MM.1S (cell line): ENCODE results near the gene TNPO3.
"Not testable (repeated sequence)": the region's sequence is repeated elsewhere in the genome, so short reads cannot be mapped to it uniquely, and the experiment has no call there.

ENCODE experiments used
- DNase-seq: peaks from one replicate; pipeline ENCODE4 v3.0.0-alpha.2; 2015
- H2AFZ ChIP-seq: fragments of 300-600 bp; sonication (generic); 2 replicates; pipeline ENCODE4 v1.6.0; 2016; ENCODE audit warnings: antibody characterized with exemption, low read length
- H3F3A ChIP-seq: fragments of 300-600 bp; sonication (generic); 2 replicates; pipeline ENCODE4 v1.6.1; 2016; ENCODE audit warnings: mild to moderate bottlenecking, antibody characterized with exemption, low read length, moderate library complexity, mixed read lengths; ENCODE audit not compliant: insufficient read depth
- H3K27ac ChIP-seq: fragments of 300-600 bp; sonication (generic); 2 replicates; pipeline ENCODE4 v1.5.1; 2016; ENCODE audit warnings: mild to moderate bottlenecking, low read length
- H3K27me3 ChIP-seq: fragments of 300-600 bp; sonication (generic); replicated peaks from 2 replicates; pipeline ENCODE4 v1.6.0; 2016; ENCODE audit warnings: low read length; ENCODE audit not compliant: insufficient read depth
- H3K36me3 ChIP-seq: fragments of 300-600 bp; sonication (generic); replicated peaks from 2 replicates; pipeline ENCODE4 v1.6.1; 2016; ENCODE audit warnings: mild to moderate bottlenecking, low read length, mixed read lengths; ENCODE audit not compliant: insufficient read depth
- H3K4me1 ChIP-seq: fragments of 300-600 bp; sonication (generic); 2 replicates; pipeline ENCODE4 v1.6.1; 2016; ENCODE audit warnings: low read length, mixed read lengths
- H3K4me2 ChIP-seq: fragments of 300-600 bp; sonication (generic); 2 replicates; pipeline ENCODE4 v1.6.0; 2016; ENCODE audit warnings: low read depth, low read length
- H3K4me3 ChIP-seq: fragments of 300-600 bp; sonication (generic); 2 replicates; pipeline ENCODE4 v1.5.1; 2016; ENCODE audit warnings: low read length, mixed read lengths
- H3K79me2 ChIP-seq: fragments of 300-600 bp; sonication (generic); 2 replicates; pipeline ENCODE4 v1.6.1; 2016; ENCODE audit warnings: mixed run types, low read length, mixed read lengths
- H3K9ac ChIP-seq: fragments of 300-600 bp; sonication (generic); 2 replicates; pipeline ENCODE4 v1.6.1; 2016; ENCODE audit warnings: low read length, mixed read lengths
- H3K9me2 ChIP-seq: fragments of 300-600 bp; sonication (generic); replicated peaks from 2 replicates; pipeline ENCODE4 v1.6.1; 2016; ENCODE audit warnings: mild to moderate bottlenecking, low read length, mixed read lengths; ENCODE audit not compliant: insufficient read depth
- H3K9me3 ChIP-seq: fragments of 300-600 bp; sonication (generic); replicated peaks from 2 replicates; pipeline ENCODE4 v1.6.1; 2016; ENCODE audit warnings: mild to moderate bottlenecking, low read length, mixed read lengths; ENCODE audit not compliant: insufficient read depth
- H4K20me1 ChIP-seq: fragments of 300-600 bp; sonication (generic); 2 replicates; pipeline ENCODE4 v1.6.1; 2016; ENCODE audit warnings: mild to moderate bottlenecking, low read length, moderate library complexity, mixed read lengths; ENCODE audit not compliant: insufficient read depth
- CTCF ChIP-seq: fragments of 300-600 bp; sonication (generic); IDR thresholded peaks from 2 replicates; pipeline ENCODE4 v1.5.1; 2016; ENCODE audit warnings: antibody characterized with exemption, low read length, mixed read lengths
- EZH2 ChIP-seq: fragments of 300-600 bp; sonication (generic); optimal IDR thresholded peaks from 2 replicates; pipeline ENCODE3; 2017; ENCODE audit warnings: low read depth, mild to moderate bottlenecking, antibody characterized with exemption, low read length, mixed read lengths
- EZH2phosphoT487 ChIP-seq: fragments of 300-600 bp; sonication (generic); IDR thresholded peaks from 2 replicates; pipeline ENCODE4 v1.6.1; 2018; ENCODE audit warnings: antibody characterized with exemption, low read length

Gene TNPO3

DNA sequence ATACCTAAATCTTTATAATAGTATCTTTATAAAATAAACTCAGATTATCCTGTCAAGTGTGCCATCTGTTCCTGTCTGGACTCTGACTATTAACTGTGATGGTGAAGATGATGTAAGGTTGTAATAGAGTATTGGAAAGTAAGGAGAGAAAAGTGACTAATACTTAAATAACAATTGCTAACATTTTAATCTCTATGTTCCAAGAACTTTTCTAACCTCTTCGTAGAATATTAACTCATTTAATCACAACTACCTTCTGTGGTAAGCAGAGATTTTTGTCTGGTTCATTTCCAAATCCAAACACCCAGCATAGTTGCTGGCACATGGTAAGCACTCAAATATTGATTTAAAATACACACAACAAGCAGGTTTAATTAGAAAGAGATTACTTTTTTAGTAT is 2.5 kb downstream of the TNPO3 start:
- H3K27ac ChIP-seq = no peak overlapping the region
- no peak overlapping the region; the same call in 1 of the 2 replicates for H3K4me2 ChIP-seq
- H3K79me2 ChIP-seq = peaks cover 74% of the 10 kb centered on the region
- no peak overlapping the region for H3K4me3 ChIP-seq
- H3K27me3 ChIP-seq = no peaks in the 10 kb centered on the region
- TF ChIP-seq EZH2phosphoT487 (no peak), CTCF (no peak), EZH2 (no peak)
- H3F3A ChIP-seq = peaks cover 11% of the 10 kb centered on the region
- H3K4me1 ChIP-seq = peaks cover 11% of the 10 kb centered on the region
- no peaks in the 10 kb centered on the region for H3K9me2 ChIP-seq
- no peak overlapping the region for H2AFZ ChIP-seq
- H4K20me1 ChIP-seq = peaks cover 10% of the 10 kb centered on the region
- no peak for DNase-seq
- H3K9me3 ChIP-seq = no peaks in the 10 kb centered on the region
- H3K9ac ChIP-seq = no peak overlapping the region
- no peaks in the 10 kb centered on the region for H3K36me3 ChIP-seq

DNA sequence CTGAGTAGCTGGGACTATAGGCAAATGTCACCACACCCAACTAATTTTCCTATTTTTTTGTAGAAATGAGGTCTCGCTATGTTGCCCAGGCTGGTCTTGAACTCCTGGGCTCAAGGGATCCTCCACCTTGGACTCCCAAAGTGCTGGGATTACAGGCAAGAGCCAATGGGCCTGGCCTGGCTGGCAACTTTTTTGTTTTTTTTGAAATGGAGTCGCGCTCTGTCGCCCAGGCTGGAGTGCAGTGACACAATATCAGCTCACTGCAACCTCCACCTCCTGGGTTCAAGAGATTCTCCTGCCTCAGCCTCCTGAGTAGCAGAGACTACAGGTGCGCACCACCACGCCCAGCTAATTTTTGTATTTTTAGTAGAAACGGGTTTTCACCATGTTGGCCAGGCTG is 3.5 kb downstream of the TNPO3 start:
- not testable (repeated sequence) for H3K9me3 ChIP-seq, H3K27ac ChIP-seq, H3K36me3 ChIP-seq, H3K27me3 ChIP-seq, H3K4me2 ChIP-seq, H3K4me3 ChIP-seq, DNase-seq, H2AFZ ChIP-seq, H3K9me2 ChIP-seq, H3K9ac ChIP-seq
- Histone ChIP-seq H3F3A (peaks cover 11% of the 10 kb centered on the region), H4K20me1 (peaks cover 20% of the 10 kb centered on the region), H3K79me2 (peaks cover 84% of the 10 kb centered on the region), H3K4me1 (peaks cover 14% of the 10 kb centered on the region)

GRCh38 chr7:129047761-129048160 is 7.2 kb downstream of the TNPO3 start:
- H3K9me2 ChIP-seq = no peaks in the 10 kb centered on the region
- H3K4me2 ChIP-seq = no peak overlapping the region
- no peak overlapping the region for H3K9ac ChIP-seq
- H2AFZ ChIP-seq = no peak overlapping the region
- H3K9me3 ChIP-seq = no peaks in the 10 kb centered on the region
- peaks cover 100% of the 10 kb centered on the region for H3K79me2 ChIP-seq
- no peaks in the 10 kb centered on the region for H3F3A ChIP-seq
- H4K20me1 ChIP-seq = peaks cover 48% of the 10 kb centered on the region
- H3K27me3 ChIP-seq = no peaks in the 10 kb centered on the region
- H3K4me3 ChIP-seq = no peak overlapping the region
- no peak for TF ChIP-seq EZH2phosphoT487
- TF ChIP-seq CTCF = no peak
- TF ChIP-seq EZH2 = no peak
- DNase-seq = no peak
- H3K36me3 ChIP-seq = no peaks in the 10 kb centered on the region
- H3K4me1 ChIP-seq = peaks cover 15% of the 10 kb centered on the region; the same call in 1 of the 2 replicates
- H3K27ac ChIP-seq = no peak overlapping the region

DNA sequence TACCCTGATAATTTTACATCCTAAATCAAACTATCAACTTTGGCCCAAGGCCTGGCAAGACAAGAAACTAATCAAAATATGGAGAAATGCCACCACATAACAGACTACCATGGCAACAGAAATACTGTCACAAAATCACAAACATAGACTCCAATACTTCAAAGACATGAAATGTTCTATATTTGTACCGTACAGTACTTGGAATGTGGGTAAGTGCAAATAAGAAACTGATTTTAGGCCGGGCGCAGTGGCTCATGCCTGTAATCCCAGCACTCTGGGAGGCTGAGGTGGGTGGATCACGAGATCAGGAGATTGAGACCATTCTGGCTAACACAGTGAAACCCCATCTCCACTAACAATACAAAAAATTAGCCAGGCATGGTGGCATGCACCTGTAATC is 9.2 kb downstream of the TNPO3 start:
- Histone ChIP-seq H3K27ac (no peak overlapping the region), H3K4me1 (0 out of 2 replicates have a peak, but pooled peaks cover 8% of the 10 kb centered on the region), H3F3A (no peaks in the 10 kb centered on the region), H2AFZ (no peak overlapping the region), H3K27me3 (no peaks in the 10 kb centered on the region), H3K4me2 (no peak overlapping the region), H3K9ac (no peak overlapping the region), H3K9me3 (no peaks in the 10 kb centered on the region), H4K20me1 (peaks cover 67% of the 10 kb centered on the region), H3K9me2 (no peaks in the 10 kb centered on the region), H3K4me3 (no peak overlapping the region), H3K79me2 (peaks cover 100% of the 10 kb centered on the region), H3K36me3 (no peaks in the 10 kb centered on the region)
- no peak for TF ChIP-seq EZH2
- TF ChIP-seq CTCF = no peak
- TF ChIP-seq EZH2phosphoT487 = no peak
- DNase-seq = no peak
